ENCODE results near the gene MYLK2.
"Not testable (repeated sequence)": the region's sequence is repeated elsewhere in the genome, so short reads cannot be mapped to it uniquely, and the experiment has no call there.

The MYLK2 gene

DNA sequence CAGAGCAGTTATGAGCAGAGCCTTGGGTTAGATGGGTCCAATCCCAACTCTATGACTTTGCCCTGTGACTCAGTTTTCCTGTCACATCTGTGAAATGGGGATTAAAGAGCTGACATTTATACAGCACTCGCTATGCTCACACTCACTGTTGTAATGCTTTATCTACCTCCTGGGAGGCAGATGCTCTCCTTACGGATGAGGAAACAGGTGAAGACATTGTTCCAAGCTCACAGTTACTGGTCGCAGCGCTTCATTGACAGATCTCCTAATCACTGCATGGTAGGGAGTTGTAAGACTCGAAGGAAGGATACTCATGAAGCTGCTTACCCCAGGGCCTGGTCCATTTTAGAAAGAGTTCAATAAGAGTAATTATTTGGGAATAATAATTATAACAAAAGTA lies 2.9 kb upstream of the MYLK2 start:
- no peak for DNase-seq

DNA sequence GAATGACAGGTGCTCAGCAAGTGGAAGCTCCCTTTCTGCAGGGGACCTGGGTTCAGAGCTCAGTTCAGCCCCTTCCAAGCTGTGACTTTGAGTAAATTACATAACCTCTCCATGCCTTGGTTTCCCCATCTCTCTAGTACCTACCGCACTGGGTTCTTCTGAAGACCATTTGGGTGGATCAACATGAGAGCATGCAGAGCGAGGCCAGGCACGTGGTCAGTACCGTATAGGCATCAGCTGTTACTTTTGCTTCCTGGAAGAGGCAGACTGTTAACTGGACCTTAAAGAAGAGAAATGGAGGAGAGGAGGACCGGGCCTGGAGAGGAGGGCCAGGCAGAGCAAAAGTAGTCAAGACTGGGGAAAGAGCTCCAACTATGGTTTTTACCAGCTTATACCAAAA lies 1.7 kb upstream of the MYLK2 start:
- DNase-seq: no peak

DNA sequence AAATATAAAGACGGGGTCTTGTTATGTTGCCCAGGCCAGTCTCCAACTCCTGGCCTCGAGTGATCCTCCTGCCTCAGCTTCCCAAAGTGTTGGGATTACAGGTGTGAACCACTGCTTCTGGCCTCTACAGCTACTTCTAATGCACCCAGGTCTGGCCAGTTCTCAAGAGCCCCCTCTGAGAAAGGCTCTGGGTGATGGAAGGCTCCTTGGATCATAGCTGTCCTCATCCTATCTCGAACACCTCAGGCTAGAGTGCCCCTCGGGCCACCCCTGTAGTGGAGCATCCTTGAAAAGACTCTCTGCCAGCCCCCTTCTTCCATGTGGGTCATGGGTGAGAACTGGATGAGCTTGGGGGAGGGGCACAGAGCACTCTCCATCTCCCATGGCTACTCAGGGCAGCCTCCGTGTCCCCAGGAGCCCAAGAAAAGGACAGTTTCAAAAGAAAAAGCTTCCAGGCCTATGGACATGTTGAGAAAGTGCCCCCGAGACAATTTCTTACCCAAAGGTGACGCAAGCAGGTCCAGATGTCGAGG lies 714 bp upstream of the MYLK2 start:
- no peak for DNase-seq

DNA sequence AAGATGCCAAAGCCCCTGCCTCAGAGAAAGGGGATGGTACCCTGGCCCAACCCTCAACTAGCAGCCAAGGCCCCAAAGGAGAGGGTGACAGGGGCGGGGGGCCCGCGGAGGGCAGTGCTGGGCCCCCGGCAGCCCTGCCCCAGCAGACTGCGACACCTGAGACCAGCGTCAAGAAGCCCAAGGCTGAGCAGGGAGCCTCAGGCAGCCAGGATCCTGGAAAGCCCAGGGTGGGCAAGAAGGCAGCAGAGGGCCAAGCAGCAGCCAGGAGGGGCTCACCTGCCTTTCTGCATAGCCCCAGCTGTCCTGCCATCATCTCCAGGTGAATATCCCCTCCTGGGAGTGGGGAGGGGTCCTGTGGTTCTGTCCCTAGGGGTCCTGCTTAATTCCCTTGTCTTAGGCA lies 1.1 kb downstream of the MYLK2 start:
- no peak for DNase-seq

DNA sequence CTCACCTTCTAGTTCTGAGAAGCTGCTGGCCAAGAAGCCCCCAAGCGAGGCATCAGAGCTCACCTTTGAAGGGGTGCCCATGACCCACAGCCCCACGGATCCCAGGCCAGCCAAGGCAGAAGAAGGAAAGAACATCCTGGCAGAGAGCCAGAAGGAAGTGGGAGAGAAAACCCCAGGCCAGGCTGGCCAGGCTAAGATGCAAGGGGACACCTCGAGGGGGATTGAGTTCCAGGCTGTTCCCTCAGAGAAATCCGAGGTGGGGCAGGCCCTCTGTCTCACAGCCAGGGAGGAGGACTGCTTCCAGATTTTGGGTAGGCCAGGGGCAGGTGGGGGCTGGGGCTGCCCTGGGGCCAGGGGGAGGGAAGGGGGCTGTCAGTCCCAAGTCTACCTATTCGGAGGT lies 2.3 kb downstream of the MYLK2 start:
- no peak for DNase-seq

DNA sequence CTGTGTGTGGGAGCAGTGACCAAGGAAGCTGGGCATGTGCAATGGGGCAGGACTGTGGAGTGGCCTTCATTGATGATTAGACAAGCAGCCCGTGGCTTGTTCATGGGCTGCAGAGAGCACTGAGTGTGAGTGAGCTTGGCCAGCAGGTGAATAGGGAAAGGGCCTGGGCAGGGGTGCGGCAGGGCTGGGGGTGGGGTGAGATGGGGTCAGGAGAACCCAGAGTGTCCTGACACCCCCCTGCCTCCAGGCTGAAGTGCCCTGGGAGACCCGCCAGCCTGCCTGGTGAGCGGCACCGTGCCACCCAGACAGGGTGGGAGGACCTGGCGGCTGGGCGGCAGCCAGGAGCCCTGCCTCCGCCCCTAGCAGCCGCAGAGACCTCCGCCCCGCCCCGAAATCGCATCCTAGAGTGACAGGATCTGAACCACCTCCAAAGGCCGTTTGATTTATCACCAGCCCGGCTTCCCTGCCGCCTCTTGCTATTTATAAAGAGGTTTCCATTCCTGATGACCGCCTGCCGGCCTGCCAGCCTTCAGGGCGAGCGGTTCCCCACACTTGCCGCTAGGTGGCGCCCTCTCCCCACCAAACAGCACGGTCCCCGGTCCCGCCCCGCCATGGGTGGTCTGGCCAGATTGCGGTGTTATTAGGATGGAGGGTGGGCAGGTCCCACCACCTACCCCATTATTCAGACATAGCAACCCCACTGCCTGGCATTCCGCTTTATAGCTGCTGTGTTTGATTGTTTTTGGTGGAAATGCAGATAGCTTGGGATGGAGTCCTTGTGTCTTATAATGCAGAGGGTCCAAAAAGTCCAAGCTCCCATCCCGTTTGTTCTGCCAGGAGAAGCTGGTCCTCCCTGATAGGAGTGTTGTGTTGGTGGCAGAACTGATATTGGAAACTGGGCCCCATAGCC lies 3.5 kb downstream of the MYLK2 start:
- peak; percentile 74 for DNase-seq

DNA sequence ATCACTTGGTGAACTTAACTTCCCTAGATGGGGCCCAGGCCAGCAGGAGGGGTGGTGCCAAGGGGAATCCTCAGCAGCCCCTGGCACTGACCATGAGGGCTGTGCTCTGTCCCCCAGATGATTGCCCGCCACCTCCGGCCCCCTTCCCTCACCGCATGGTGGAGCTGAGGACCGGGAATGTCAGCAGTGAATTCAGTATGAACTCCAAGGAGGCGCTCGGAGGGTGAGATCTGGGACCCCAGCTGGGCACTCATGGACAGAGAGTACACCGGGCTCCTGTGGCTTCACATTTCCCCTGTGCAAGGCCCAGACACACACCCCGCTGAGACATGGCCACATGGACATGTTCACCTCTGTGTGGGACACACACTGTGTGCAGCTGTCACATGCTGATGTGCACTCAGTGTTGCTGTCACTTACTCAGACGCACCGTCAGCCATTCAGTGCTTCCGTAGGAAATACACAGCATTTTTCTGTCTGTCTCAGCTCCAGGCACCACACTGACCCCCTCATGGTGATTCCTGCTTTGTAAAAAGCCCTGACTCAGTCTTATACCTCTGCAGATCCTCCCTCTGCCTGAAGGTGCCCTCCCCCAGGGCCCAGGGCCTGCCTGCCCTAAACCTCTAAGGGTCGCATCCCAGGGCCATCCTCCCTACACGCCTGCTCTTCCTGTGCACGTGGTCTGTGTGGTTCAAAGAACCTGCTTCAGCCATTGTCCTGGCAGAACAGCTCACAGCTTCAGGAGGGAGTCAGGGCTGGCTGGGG lies 4.4 kb downstream of the MYLK2 start:
- no peak for DNase-seq

DNA sequence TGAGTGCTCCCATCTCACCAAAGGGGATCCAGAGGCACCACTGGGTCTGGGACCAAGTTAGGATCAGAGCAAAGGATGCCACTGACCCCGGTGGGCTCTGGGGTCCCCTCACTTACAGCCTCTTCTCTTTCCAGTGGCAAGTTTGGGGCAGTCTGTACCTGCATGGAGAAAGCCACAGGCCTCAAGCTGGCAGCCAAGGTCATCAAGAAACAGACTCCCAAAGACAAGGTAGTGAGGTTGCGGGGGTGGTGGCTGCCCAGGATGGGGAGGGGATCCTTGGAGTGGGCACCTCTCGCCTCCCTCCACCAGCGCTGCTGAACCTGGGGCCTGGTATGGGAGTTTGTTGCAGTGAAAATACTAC lies 4.9 kb downstream of the MYLK2 start:
- no peak for DNase-seq

DNA sequence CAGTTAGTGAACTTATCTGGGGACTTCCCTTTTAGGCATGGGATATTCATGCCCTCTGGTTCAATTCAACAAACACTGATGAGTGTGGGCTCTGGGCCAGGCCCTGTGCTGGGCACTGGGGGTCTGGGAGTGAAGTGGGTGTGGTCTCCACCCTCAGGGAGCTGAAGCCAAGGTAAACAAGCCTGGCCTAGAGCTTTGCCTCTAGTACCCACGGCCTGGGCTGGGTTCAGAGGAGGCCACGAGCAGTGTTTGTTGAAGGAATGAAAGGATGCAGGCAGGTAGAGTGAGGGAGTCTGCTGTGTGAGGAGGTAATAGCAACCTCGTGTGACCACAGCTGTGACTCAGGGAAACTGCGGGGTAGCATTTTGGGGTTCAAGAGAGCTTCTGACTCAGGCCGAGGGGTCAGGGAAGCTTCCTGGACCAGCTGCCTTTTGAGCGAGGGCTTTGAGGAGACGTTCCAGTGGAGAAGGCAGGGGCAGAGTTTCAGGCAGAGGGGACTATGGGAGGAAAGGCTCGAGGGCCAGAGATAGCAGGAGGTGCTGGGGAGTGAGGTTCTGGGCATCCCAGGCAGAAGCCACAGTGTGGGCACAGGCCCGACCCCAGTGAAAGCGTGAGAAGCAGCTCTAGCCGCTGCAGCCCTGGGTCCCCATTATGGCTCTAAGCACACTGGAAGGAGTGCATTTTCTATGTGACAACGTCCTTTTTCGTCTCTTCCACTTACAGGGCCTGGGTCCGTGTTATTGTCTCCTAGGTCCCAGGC lies 5.6 kb downstream of the MYLK2 start:
- DNase-seq: no peak

DNA sequence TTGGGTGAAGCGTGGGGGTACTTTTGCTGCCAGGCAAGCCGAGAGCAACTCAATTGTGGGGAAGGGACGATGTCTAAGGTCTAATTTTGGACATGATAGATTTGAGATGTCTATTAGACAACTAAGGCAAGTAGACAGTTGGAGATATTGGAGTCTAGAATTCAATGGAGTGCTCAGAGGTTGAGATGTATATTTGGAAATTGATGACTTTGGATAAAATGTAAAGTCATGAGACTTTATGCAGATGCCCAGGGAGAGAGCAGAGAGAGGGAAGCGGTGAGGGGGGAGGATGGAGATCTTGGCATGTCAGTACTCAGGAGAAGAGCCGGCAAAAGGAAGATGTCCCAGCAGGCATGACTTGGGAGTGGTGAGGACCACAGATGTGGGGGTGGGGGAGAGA lies 6.9 kb downstream of the MYLK2 start:
- DNase-seq: no peak

DNA sequence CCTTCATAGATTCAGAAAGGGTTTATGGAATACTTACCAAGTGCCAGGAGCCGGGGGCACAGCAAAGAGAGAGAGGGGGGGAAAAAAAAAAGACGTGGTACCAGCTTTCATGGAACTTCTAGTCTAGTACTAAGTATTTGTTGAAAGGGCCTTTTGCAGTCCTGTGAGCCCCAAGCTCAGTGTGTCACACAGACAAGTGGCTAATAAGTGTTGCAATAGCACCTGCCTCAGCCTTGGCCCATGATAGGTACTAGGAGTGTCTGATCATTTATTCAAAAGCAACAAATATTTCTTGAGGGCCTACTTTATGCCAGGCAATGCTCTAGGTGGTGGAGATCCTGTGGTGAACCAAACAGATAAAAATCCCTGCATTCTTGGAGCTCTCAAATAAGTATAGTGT lies 7.9 kb downstream of the MYLK2 start:
- no peak for DNase-seq

DNA sequence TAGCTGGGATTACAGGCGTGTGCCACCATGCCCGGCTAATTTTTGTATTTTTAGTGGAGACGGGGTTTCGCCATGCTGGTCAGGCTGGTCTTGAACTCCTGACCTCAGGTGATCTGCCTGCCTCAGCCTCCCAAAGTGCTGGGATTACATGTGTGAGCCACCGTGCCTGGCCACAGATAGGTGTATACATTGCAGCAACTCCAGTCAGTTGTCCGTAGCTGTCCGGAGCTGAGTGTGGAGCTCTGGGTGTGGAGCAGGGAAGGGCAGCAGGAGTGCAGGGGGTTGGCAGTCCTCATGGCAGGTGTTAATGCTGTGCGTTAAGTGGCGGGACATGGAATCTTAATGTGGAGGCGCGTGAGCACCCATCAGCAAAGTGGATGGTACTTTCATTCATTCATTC lies 8.9 kb downstream of the MYLK2 start:
- DNase-seq: not testable (repeated sequence)

DNA sequence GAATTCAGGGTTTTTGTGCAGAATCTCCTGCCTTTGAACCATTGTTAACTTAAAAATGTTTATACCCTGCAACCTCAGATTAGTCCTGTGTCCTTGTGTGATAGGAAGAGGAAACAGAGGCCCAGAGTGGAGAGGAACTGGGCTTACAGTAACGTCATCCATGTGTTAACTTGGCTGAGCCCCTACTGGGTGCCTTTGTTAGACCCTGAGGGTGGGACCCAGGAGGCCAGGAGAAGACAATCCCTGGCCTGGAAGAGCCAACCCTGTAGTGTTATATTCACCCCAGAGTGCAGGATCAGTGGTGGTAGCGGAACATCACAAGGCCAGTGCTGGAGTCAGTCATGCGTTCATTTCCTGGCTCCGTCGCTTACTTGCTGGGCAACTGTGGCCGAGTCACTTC lies 10.6 kb downstream of the MYLK2 start:
- no peak for DNase-seq

DNA sequence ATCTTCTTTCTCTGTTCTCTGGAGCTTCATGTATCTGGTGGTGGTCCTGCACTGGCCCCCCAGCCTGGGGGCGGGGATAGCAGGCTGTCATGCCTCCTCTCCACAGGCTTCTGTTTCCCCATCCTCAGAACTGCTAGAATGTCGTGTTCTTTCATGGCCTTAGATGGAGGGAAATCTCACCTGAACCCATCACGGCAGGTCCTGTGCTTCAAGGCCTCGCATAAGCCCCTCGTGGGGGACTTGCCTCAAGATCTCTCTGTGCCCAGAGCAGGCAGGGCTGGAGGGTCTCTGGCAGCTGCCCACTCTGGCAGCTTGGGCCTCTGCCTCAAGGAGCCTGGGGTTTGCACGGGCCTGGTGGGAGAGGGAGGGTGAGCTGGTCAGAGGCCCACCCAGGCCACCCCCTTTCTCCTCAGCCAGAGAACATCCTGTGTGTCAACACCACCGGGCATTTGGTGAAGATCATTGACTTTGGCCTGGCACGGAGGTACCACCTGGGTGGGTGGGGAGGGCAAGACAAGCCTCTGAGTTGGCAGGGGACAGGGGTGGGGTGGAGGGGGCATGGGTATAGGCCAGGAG lies 11.3 kb downstream of the MYLK2 start:
- DNase-seq: no peak

DNA sequence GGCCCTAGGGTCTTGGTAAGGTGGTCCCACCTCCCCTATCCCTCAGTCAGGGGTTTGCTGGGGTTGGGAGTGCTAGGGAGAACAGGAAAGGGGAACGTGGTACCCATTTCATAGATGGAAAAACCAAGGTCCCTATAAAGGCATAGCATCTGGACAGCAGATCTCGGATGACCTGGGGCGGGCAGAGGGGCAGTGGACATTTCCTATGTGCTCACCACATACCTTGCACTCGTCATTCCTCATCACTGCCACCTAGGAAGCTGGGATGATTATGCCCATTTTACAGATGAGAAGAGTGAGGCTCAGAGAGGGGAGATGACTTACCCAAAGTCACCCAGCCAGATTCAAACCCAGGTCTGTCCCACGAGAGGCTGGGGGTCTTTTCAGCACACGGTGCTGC lies 12.1 kb downstream of the MYLK2 start:
- DNase-seq: no peak

DNA sequence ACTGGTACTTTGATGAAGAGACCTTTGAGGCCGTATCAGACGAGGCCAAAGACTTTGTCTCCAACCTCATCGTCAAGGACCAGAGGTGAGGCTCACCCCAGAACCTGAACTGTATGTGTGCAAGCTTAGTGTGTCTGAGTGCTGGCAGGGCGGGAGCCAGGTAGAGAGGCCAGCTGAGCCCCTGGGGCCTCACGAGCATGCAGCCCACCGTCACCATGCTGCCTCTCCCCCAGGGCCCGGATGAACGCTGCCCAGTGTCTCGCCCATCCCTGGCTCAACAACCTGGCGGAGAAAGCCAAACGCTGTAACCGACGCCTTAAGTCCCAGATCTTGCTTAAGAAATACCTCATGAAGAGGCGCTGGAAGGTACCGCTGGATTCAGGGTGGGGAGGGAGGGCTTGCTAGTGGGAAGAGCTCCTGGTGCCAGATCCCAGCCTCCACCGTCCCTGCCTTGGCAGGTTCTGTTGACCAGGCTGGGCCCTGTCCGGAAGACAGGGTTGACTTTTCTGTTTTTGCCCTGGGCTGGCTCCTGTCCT lies 12.7 kb downstream of the MYLK2 start:
- no peak for DNase-seq

DNA sequence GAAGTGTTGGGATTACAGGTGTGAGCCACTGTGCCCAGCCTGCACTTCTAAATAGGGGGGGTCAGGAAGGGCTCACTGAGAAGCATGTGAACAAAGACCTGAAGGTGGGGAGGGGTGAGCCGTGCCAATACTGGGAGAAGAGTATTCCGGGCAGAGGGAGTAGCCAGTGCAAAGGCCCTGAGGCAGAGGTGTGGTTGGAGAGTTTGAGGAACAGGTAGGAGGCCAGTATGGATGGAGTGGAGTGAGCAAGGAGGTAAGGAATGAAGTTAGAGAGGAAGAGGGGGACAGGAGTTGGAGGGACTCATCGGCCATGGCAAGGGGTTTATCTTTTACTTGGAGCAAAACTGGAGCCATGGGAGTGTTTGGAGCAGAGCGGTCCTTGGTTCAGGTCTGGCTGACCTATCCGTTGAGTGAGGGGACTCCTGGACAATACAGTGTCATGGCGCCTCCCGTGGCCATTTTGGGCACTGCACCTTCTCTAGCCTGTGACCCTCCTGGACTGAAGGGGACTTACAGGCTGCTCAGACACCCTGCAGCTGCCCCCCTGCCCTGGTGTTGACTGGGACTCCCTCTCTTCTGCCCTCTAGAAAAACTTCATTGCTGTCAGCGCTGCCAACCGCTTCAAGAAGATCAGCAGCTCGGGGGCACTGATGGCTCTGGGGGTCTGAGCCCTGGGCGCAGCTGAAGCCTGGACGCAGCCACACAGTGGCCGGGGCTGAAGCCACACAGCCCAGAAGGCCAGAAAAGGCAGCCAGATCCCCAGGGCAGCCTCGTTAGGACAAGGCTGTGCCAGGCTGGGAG lies 14.2 kb downstream of the MYLK2 start:
- peak; percentile 56 for DNase-seq

DNA sequence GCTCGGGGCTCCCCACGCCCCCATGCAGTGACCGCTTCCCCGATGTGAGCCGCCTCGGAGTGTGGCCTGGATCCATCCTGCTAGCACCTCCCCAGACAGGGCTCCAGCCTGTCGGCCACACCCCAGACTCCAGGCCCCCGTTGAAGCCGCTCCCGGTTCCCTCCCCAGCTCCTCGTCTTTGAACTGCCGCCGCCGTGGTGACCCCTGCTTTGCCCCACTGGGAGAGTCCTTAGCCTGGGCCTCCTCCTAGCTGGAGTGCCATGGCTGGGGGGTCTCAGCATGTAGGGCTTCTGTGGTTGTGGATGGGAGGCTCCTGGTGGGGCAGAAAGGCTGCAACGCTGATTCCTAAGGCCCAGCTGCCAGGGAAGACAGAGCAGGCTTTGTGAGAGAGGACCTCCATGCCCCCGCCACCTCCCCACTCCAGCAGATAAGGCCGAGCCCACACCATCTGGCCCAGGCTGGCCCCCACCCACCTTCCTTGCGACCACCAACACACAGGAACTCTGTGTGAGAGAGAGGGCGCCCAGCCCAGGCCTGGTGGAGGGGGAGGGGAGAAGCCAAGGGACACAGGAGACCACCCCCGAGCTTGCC lies 14.9 kb downstream of the MYLK2 start:
- DNase-seq: no peak

DNA sequence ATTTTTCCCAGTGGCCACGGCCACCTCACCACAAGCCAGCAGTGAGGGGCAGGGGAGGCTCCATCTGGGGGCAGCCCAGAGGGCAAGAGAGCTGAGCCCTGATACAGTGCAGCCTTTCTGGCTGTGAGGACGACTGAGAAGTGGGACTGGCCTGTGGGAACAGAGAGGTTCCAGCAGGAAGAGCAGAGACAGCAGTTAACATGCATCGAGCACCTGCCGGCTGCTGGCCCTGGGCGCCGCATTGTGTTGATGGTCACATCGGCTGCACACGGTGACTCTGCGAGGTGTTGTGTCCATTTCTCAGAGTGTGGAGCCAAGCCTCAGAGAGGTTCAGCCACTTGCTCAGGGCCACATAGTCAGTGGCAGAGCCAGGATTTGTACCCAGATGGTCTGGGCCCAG lies 16.4 kb downstream of the MYLK2 start:
- no peak for DNase-seq

DNA sequence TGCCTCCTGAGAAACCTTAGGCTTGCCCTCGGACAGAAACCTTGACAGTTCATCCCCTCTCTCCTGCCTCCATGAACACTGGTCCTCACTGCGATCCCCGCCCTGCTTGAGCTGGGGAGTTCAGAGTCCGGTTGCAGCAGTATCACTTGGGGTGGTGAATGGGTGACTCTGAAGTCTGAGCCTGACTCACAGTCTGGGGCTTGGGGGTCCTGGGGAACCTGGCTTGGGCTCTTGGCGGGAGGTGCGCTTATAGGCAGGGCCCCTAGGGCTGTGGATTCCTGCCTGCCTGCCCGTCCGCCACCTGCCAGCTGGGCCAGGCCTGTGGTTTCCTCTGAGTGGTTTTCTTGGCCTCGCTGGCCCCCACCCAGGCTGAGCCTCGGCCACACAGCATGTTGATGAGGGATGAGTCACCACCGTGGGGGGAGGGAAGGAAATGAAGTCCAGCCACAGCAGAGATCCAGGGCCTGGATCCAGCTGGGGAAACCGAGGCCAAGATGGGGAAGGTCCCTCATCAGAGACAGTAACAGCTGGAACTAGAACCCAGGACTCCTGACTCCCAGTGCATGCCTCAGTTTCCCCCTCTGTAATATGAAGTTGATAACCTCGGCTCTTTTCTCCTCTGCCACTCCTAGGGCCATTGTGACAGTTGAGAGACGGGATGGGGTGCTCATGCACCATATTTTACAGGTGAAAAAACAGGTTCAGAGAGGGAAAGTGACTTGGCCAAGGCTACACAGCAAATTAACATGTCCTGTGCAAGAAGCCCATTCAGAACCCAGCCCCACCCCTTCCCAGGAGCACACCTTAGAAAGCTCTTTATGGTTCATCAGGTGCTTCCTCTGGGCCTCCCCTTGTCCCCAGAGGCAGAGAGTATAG lies 17.1 kb downstream of the MYLK2 start:
- no peak for DNase-seq

Data from activated CD4-positive, alpha-beta T cell treated with anti-CD3 and anti-CD28 coated beads, Interleukin-2, amount 50 U/mL, for 1 hour (primary cell).